K562 (cell line): Measurements from ENCODE around the gene MPPED1.

Experiments
- FOSL1 ChIP-seq: fragments of 200-800 bp; sonication (Bioruptor generic); conservative IDR thresholded peaks from 2 replicates; pipeline ENCODE4 v1.6.1; 2016; ENCODE audit warnings: missing genetic modification characterization, missing compliant biosample characterization
- NFIC ChIP-seq: fragments of 450-650 bp; IDR thresholded peaks from 2 replicates; pipeline ENCODE4 v1.6.1; 2017; ENCODE audit warnings: mild to moderate bottlenecking, inconsistent platforms
- NFYB ChIP-seq: IDR thresholded peaks from 2 replicates; pipeline ENCODE4 v1.6.1; 2011; ENCODE audit warnings: mild to moderate bottlenecking, moderate library complexity; ENCODE audit not compliant: insufficient read length; ENCODE audit errors: extremely low read depth
- ZNF121 ChIP-seq: sonication (generic); formaldehyde crosslinking; conservative IDR thresholded peaks from 2 replicates; pipeline ENCODE4 v1.8.0; 2022; ENCODE audit warnings: missing genetic modification reagents
- ZNF584 ChIP-seq: fragments of 200-800 bp; sonication (Bioruptor generic); IDR thresholded peaks from 2 replicates; pipeline ENCODE4 v1.6.1; 2016; ENCODE audit warnings: low read depth, mild to moderate bottlenecking, missing genetic modification characterization, missing compliant biosample characterization
- ZNF589 ChIP-seq: fragments of 200-800 bp; sonication (Bioruptor generic); IDR thresholded peaks from 2 replicates; pipeline ENCODE4 v1.6.1; 2016; ENCODE audit warnings: low read depth, missing genetic modification characterization, missing compliant biosample characterization
- TF ChIP-seq, protein P1 (sequence below), 3 experiments: IDR thresholded peaks in 2 of 3; conservative IDR thresholded peaks in 1 of 3; 2 replicates each; pipeline ENCODE4 v1.5.1; 2011 to 2012; ENCODE audit warnings: low read length in 3 of 3, mild to moderate bottlenecking in 3 of 3, control low read depth in 2 of 3, improper control_type of control experiment in 1 of 3, inconsistent platforms in 1 of 3, low read depth in 1 of 3, mixed read lengths in 1 of 3, moderate library complexity in 1 of 3; ENCODE audit not compliant: insufficient read depth in 2 of 3
- TF ChIP-seq, protein P2 (sequence below): sonication (generic); formaldehyde crosslinking; IDR thresholded peaks from 2 replicates; pipeline ENCODE4 v1.5.0; 2020; ENCODE audit warnings: missing genetic modification reagents
- TF ChIP-seq, protein P3 (sequence below), 2 experiments: fragments of 450-650 bp; IDR thresholded peaks; 2 replicates each; pipeline ENCODE4 v1.6.1; 2016

DNA sequence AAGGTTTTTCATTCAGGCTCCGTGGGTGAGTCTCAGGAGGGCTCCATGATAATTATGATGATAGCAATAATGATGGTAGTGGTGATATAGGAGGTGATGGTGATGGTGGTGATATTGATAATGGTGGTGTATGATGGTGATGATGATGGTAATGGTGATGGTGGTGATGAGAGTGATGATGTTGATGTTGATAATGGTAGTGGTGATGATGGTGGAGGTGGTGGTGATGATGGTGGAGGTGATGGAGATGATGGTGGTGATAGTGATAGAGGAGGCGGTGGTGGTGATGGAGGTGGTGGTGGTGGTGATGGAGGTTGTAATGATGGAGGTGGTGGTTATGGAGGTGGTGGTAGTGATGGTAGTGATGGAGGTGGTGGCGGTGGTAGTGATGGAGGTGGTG lies 79.4 kb downstream of the MPPED1 start:
- TF ChIP-seq, protein P1, sequence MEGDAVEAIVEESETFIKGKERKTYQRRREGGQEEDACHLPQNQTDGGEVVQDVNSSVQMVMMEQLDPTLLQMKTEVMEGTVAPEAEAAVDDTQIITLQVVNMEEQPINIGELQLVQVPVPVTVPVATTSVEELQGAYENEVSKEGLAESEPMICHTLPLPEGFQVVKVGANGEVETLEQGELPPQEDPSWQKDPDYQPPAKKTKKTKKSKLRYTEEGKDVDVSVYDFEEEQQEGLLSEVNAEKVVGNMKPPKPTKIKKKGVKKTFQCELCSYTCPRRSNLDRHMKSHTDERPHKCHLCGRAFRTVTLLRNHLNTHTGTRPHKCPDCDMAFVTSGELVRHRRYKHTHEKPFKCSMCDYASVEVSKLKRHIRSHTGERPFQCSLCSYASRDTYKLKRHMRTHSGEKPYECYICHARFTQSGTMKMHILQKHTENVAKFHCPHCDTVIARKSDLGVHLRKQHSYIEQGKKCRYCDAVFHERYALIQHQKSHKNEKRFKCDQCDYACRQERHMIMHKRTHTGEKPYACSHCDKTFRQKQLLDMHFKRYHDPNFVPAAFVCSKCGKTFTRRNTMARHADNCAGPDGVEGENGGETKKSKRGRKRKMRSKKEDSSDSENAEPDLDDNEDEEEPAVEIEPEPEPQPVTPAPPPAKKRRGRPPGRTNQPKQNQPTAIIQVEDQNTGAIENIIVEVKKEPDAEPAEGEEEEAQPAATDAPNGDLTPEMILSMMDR (IDR thresholded peaks at IDR 0.05 in 2 of 3, conservative IDR thresholded peaks at IDR 0.05 in 1 of 3; ENCODE audit: insufficient read depth in 2 of 3, low read depth in 1 of 3, low read length in 3 of 3) = no peak
- TF ChIP-seq ZNF121 (no peak), FOSL1 (no peak), NFYB (no peak), ZNF584 (CRISPR knock-in tag) (no peak), NFIC (no peak), ZNF589 (CRISPR knock-in tag) (no peak)
- TF ChIP-seq, protein P2, sequence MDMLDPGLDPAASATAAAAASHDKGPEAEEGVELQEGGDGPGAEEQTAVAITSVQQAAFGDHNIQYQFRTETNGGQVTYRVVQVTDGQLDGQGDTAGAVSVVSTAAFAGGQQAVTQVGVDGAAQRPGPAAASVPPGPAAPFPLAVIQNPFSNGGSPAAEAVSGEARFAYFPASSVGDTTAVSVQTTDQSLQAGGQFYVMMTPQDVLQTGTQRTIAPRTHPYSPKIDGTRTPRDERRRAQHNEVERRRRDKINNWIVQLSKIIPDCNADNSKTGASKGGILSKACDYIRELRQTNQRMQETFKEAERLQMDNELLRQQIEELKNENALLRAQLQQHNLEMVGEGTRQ = no peak
- TF ChIP-seq, protein P3, sequence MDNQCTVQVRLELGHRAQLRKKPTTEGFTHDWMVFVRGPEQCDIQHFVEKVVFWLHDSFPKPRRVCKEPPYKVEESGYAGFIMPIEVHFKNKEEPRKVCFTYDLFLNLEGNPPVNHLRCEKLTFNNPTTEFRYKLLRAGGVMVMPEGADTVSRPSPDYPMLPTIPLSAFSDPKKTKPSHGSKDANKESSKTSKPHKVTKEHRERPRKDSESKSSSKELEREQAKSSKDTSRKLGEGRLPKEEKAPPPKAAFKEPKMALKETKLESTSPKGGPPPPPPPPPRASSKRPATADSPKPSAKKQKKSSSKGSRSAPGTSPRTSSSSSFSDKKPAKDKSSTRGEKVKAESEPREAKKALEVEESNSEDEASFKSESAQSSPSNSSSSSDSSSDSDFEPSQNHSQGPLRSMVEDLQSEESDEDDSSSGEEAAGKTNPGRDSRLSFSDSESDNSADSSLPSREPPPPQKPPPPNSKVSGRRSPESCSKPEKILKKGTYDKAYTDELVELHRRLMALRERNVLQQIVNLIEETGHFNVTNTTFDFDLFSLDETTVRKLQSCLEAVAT (IDR thresholded peaks at IDR 0.05) = no peak
